NCI-H2107 treated with DMSO at 0.1 percent for 48 hours (cell line): ENCODE measurements around the gene PLA2G2A.
"Not testable (repeated sequence)": the region's sequence is repeated elsewhere in the genome, so short reads cannot be mapped to it uniquely, and the experiment has no call there.

Source experiments
- DNase-seq: peaks from one replicate; lab custom pipeline; 2025; ENCODE audit not compliant: unreplicated experiment; lab: John Stamatoyannopoulos, UW

Gene PLA2G2A, protein sequence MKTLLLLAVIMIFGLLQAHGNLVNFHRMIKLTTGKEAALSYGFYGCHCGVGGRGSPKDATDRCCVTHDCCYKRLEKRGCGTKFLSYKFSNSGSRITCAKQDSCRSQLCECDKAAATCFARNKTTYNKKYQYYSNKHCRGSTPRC

DNA sequence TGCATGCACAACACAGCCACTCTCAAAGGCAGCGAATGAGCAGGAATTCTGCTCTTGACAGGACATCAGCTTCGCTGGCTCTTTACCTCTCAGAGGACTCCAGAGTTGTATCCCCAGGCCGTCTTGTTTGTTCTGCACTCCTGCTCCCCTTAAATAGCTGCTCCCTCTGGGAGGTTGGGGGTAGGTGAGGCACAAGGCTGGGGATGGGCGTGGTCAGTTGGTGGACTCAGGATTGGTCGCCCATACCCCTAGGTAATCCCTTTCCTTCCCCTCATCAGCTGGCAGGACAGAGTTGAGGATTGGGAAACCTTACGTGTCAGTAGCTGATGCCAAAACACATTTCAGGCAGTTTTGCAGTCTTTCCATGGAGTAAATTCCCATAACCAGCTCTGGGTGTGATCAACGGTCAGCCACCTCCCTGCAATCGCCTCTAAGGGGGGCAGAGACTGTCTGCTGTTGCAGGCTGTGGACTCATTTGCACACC lies at the start of gene PLA2G2A:
Gene PLA2G2A, minus strand, starts transcription at position 125 of the 484 bp plus-strand sequence. CDS start 845 bp downstream, outside the sequence.
- DNase-seq = no peak

DNA sequence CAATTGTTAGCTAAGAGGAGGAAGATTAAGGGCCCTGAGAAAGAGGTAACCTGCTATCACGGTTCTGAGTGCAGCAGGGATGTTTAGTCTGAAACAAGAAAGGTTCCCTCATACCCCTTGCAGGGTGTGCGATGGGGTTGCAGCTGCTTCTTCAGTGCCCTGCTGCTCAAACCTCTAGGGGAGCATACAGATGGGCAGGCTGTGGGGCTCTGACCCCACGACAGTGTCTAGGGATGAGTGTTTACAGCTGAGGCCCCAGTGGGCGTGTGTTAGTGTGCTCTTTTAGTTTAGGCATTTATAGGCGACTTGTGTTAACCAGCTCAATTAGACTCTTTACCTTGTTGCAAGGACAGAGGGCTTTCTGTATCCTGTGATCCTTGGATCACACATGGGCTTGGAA lies 49.3 kb upstream of the PLA2G2A start:
- DNase-seq = no peak

DNA sequence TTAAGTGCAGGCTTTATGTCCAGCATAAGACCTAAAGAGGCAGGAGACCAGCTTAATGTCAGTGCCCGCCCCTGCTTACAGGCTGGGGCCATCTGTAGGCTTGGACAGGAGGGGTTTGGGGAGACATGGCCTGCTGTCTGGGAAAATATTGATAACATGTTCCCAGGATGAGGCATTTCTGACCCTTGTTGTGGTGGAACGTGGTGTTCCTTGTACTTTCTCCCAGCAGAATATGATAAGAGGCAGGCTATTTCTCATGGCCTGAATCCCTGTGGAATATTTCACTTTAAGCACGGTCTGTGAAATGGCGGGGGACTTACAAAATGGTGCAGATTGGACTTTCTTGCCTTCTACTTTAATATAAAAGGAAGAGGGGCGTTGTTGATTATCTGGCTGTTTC lies 48.7 kb upstream of the PLA2G2A start:
- no peak for DNase-seq

DNA sequence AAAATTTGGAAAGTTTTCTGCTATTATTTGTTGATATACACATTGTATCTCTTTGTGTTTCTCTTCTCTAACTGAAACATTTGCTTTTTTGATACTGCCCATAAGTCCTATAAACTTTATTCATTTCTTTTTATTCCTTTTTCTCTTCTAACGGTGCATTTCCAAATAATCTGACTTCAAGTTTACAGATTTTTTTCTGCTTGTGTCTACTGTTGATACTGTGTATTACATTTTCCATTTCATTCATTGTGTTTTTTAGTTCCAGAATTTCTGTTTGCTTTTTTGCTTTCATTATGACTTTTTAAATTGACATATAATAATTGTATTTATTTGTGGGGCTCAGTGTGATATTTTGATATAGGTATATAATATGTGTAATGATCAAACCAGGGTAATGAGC lies 38.3 kb upstream of the PLA2G2A start:
- no peak for DNase-seq

DNA sequence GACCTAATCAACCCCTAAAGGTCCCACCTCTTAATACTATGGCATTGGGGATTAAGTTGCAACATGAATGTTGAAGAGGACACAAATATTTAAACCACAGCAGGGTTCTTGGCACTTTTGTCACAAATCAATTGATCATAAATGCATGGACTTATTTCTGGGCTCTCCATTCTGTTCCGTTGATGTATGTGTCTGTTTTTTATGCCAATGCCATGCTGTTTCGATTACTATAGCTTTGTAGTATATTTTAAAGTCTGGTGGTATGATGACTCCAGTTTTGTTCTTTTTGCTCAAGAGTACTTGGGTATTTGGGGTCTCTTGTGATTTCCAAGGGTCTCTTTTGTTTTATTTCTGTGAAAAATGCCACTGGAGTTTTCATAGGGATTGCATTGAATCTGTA lies 34.7 kb upstream of the PLA2G2A start:
- DNase-seq = no peak

DNA sequence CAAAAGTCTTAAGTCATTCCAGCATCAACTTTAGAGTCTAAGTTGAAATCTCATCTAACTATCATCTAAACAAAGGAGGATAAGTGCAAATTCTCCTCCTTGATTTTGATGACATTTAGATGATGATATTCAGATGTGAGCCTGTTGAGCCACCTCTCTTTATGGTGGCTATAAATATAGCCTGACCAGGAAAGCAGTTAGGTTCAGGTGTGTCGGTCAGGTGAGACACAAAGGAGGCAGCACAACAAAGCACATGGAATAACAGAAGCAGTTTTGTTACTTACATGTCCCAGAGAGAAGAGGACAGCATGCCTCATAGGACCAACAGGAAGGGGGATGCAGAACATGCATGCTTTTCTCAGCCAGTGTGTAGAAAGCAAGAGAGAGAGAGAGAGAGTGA lies 30.6 kb upstream of the PLA2G2A start:
- DNase-seq = no peak

DNA sequence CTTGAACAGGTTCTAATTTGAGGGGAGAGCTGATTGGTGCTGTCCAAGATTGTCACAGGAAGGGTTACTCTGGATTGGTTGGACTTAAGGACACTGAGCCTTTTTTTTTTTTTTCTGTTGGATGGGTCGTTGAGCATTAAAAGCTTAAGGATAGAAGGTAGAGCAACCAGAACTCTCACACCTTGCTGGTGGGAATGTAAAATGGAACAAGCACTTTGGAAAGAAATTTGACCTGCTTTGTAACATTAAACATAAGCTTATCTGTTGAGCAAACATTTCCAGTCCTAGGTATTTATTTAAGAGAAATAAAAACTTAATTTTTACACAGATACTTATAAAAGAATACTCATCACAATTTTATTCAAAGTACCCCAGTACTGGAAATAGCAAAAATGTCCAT lies 29.8 kb upstream of the PLA2G2A start:
- DNase-seq = no peak

DNA sequence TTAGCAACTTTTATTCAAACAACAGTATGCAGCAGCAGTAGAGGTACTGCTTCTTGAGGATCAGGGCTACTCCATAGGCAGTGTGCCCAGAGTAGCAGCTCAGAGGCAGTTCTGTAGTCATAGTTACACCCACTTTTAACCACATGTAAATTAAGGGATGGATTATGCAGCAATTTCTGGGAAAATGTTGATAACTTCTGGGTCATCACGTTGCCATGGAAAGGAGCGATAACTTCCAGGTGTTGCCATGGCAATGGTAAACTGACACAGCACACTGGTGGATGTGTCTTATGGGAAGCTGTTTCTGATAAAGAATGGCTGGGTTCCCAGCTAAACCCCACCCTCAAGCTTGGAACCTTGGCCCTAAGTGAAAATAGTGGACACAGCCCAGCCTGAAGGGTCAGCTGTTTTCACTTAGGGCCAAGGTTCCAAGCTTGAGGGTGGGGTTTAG lies 29.0 kb upstream of the PLA2G2A start:
- no peak for DNase-seq

DNA sequence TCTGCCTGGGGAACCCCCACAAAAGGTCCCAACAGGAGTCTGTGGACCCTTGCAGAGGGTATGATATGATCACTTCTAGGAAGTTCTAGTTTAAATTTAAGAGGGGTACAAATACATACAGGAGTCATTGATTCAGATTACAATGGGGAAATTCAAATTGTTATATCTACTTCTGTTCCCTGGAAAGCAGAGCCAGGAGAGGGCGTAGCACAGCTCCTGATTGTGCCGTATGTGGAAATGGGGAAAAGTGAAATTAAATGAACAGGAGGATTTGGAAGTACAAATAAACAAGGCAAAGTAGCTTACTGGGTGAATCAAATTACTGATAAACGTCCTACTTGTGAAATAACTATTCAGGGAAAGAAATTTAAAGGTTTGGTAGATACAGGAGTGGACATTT lies 19.4 kb upstream of the PLA2G2A start:
- not testable (repeated sequence) for DNase-seq

DNA sequence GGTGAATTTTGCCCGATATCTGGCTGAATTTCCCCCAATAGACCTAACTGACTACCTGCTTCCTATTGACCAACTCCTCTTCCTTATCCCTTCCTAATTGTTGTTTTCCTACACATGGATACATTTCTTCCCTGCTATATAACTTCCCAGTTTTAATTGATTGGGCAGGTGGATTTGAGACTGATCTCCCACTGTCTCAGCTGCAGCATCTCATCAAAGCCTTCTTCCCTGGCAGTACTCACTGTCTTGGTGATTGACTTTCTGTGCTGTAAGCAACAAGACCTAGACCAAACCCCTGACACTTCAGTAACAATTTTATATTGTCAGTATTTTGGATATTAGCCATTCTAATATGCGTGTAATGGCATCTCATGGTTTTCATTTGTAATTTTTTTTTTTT lies 11.3 kb upstream of the PLA2G2A start:
- DNase-seq = no peak

DNA sequence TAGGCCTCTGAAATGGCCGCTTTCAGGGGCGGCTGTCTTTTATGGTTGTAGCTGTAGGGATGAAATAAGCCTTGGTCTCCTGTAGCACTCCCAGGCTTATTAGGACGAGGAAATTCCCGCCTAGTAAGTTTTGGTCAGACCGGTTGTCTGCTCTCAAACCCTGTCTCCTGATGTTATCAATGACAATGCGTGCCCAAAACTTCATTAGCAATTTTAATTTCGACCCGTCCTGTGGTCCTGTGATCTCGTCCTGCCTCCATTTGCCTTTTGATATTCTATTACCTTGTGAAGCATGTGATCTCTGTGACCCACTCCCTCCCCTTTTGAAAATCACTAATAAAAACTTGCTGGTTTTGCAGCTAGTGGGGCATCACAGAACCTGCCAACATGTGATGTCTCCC lies 10.8 kb upstream of the PLA2G2A start:
- not testable (repeated sequence) for DNase-seq

DNA sequence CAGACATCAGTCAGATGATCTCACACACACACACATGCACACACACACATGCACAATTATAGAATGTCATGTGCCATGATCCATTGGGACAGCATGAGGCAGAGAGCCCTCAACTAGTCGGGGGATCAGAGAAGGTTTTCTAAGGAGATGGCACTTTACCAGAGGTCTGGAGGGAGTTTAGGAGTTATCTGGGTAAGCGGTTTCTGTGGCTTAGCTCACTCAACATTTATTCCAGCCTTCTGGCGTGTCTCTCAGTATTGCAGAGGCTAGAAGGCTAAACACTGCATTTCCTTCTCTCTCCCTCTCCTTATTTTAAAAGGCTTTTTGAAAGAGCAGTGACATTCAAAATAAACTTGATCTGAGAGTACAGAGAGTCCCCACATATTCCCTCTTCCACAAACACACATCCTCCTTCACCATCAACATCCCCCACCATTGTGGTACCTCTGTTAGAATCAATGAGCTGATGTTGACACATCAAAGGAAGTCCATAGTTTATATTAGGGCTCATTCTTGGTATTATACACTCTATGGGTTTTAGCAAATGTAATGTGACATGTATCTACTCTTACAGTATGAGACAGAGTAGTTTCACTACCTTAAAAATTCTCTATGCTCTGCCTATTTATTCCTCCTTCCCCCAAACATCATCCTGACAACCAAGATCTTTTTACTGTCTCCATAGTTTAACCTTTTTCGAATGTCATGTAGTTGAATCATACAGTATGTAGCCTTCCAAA lies 9.0 kb upstream of the PLA2G2A start:
- DNase-seq = no peak

DNA sequence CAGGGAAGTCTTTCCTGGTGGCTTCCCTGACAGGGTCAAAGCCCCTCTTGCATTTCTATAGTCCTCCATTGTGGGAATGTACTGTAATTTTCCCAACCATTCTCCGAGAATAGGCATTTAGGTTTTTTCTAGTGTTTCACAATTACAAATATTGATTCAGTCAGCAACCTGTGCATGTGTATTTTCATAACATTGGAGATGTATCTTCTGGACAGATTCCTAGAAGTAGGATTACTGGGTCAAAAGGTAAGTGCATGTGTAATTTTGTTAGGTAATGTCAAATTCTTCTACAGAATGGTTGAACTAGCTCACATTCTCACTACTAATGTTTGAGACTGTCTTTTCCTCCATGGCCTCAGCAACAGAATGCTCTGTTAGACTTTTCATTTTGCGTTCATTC lies 8.3 kb upstream of the PLA2G2A start:
- DNase-seq = no peak

DNA sequence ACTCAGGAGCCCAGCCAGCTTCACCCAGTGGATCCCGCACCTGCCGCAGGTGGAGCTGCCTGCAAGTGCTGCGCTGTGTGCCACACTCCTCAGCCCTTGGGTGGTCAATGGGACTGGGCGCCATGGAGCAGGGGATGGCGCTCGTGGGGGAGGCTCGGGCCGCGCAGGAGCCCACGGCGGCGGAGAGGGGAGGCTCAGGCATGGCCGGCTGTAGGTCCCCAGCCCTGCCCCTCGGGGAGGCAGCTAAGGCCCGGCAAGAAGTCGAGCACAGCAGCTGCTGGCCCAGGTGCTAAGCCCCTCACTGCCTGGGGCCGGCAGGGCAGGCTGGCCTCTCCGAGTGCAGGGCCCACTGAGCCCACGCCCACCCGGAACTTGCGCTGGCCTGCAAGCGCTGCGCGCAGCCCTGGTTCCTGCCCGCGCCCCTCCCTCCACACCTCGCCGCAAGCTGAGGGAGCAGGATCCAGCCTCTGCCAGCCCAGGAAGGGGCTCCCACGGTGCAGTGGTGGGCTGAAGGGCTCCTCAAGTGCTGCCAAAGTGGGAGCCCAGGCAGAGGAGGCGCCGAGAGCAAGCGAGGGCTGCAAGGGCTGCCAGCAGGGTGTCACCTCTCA lies 5.1 kb upstream of the PLA2G2A start:
- DNase-seq = not testable (repeated sequence)

DNA sequence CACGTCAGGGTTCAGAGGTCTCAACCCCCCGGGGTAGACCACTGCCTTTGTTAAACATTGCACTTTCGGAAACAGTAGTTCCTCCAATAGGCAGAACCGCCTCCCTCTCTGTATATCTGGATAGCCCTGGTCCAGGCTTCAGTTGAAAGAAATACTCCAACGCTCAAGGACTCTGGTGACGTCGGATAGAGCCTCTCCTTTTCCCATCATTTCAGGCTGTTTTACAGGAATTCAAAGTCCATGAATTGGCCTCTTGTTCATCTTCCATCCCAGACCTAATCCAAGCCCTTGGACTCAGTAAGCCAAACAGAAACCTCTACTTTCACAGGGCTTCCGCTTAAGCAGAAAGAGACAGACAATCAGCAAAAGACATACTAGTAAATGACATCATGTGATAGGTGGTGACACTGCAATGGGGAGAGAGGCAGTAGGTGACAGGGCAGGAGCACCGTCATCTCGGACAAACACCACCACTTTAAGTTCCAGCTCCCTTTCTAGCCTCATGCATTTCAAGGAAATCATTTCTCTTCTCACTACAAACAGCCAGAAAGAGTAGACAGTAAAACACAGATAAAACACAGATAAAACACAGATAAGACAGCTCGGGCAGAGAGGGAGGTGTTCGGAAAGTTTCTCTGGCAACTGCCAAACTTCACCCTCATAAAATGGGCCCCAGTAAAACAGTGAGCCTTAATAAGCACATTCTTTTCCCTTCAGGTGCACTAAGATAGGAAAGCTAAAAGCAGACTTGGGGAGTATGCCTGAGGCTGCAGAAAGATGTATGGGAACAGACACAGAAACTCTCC lies 2.3 kb upstream of the PLA2G2A start:
- no peak for DNase-seq

DNA sequence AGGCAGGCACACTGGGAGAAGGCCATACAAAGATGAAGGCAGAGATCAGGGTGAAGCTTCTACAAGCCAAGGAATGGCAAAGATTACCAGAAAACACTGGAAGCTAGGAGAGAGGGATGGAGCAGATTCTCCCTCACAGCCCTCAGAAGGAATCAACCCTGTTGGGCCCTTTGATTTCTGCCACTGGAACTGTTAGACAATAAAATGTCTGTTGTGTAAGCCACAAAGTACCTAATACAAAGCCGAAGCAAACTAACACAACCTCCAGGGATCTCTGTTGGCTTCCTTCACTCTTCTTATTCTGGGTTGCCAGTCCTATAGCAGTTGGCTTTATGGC lies 1.7 kb upstream of the PLA2G2A start:
- no peak for DNase-seq

DNA sequence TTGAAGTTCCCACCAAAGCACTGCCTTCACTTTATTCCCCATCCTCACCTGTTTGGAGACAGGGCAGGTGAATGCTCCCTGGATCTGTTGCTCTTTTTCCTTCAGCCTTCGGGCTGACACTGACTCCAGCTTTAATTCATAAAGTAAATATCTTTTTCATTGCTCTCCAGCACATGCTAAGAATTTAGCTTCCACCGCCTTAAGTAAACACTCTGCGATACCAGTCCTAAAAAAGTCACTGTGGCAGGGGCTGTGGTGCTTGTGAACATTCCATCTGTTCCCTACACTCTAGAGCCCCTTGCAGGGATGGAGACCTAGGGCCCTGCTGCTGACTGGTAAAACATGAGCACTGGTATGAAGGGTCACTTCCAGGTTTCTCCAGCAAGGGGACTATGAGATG lies 896 bp upstream of the PLA2G2A start:
- DNase-seq = no peak

DNA sequence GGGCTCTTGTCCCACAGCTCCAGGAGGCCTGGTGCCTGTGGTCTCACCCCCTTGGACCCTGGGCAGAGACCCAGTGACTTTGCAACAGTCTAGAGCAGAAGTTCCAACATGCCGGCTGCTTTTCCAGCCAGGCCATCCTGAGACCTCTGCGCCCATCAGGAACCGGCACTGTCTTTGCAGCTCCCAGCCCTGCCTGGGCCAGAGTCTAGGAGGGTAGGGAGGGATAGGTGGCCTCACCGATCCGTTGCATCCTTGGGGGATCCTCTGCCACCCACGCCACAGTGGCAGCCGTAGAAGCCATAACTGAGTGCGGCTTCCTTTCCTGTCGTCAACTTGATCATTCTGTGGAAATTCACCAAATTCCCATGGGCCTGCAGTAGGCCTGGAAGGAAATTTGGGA lies 1.3 kb downstream of the PLA2G2A start:
- no peak for DNase-seq

DNA sequence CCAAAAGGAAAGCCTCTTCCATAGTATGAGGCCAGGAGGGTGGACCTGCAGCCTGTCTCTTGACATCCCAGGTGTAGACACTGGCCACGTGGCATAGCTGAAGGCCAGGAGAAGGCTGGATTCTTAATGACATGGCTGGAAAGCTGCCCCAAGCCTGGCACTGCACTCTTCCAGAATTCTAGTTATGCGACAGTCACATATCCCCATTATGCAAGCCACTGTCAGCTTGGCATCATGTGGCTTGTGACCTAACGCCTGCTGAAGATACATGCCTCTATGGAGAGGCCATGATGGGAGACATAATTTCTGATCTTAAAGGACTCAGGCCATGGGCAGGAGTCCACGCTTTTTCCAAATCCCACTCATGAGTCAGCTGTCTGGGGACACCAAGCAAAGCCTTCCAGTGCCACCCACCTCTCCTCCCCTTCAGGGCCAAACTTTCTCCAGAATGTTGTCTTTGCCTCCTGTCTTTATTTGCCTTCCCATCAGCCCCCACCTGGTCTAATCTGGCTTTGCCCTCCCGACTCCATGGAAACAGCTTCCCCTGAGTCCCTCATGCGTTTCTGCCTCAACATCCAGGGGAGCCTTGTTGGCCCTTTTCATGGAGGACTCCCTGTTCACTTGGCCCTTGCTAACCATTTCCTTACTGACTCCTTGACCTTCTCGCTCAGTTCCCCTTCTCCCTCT lies 3.0 kb downstream of the PLA2G2A start:
- DNase-seq = no peak

DNA sequence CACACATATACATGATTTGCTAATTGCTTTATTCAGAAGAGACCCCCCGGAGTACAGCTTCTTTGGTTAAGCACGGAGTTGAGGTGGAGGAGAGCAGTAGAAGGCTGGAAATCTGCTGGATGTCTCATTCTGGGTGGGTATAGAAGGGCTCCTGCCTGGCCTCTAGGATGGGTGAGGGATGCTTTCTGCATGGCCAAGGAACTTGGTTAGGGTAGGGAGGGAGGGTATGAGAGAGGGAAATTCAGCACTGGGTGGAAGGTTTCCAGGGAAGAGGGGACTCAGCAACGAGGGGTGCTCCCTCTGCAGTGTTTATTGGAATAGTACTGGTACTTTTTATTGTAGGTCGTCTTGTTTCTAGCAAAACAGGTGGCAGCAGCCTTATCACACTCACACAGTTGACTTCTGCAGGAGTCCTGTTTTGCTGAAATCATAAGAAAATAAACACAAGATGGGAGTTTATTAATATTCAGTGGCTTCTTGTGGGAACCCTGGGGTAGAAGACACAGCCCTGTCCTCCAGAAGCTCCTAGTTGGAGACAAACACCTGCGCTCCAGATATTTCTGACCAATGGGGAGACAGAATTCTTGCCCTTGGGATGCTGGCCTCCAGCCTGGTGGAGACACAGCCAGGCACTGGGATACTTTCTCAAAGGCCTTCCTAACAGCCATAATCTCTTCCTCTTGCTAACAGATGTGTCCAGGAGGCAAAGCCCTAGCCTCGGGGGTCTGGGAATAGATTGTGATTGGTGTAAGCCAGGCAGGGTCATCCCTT lies 3.8 kb downstream of the PLA2G2A start:
- no peak for DNase-seq
